Astrocyte (in vitro differentiated cells and primary cell): ENCODE measurements around the gene PRR5. TPM values are rescaled to one million over a fixed set of nuclear protein-coding genes. Genes with fewer than 3 reads are reported as not detected.

ENCODE experiments used
- DNase-seq: peaks from one replicate; pipeline ENCODE4 v3.0.0-alpha.2; 2010; ENCODE audit warnings: low read depth
- FAIRE-seq: peaks from 2 replicates; lab custom pipeline; 2011; peaks lifted over from hg19 to GRCh38; lab: Jason Lieb, UNC
- H2AFZ ChIP-seq: 2 replicates; pipeline ENCODE4 v1.6.0; 2012; ENCODE audit warnings: low read depth, low read length, inconsistent platforms
- H3K27ac ChIP-seq: 2 replicates; pipeline ENCODE4 v1.5.1; 2011; ENCODE audit warnings: low read depth, low read length, inconsistent platforms
- H3K27me3 ChIP-seq: 2 replicates; pipeline ENCODE4 v1.6.0; 2011; ENCODE audit warnings: low read length, inconsistent platforms; ENCODE audit not compliant: insufficient read depth
- H3K36me3 ChIP-seq: 2 replicates; pipeline ENCODE4 v1.5.1; 2011; ENCODE audit warnings: low read length, inconsistent platforms; ENCODE audit not compliant: insufficient read depth
- H3K4me1 ChIP-seq: 2 replicates; pipeline ENCODE4 v1.5.1; 2011; ENCODE audit warnings: low read length, inconsistent platforms; ENCODE audit not compliant: insufficient read depth
- H3K4me2 ChIP-seq: 2 replicates; pipeline ENCODE4 v1.6.0; 2012; ENCODE audit warnings: low read length, inconsistent platforms
- H3K4me3 ChIP-seq: 2 replicates; pipeline ENCODE4 v1.5.1; 2011; ENCODE audit warnings: low read depth, mild to moderate bottlenecking, low read length, inconsistent platforms; ENCODE audit not compliant: insufficient read depth
- H3K79me2 ChIP-seq: 2 replicates; pipeline ENCODE4 v1.6.0; 2012; ENCODE audit warnings: mild to moderate bottlenecking, low read length, inconsistent platforms; ENCODE audit not compliant: insufficient read depth
- H3K9ac ChIP-seq: 2 replicates; pipeline ENCODE4 v1.6.0; 2012; ENCODE audit warnings: mild to moderate bottlenecking, low read length, inconsistent platforms
- H3K9me3 ChIP-seq: 2 replicates; pipeline ENCODE4 v1.5.1; 2012; ENCODE audit warnings: low read depth, mild to moderate bottlenecking, low read length, inconsistent platforms; ENCODE audit not compliant: insufficient read depth
- H4K20me1 ChIP-seq: 2 replicates; pipeline ENCODE4 v1.6.0; 2012; ENCODE audit warnings: low read length, inconsistent platforms; ENCODE audit not compliant: insufficient read depth
- H3K27ac Mint-ChIP-seq: one replicate; pipeline ENCODE4 v1.8.0; 2021; ENCODE audit warnings: mild to moderate bottlenecking, mixed read lengths; ENCODE audit not compliant: unreplicated experiment
- H3K27me3 Mint-ChIP-seq: one replicate; pipeline ENCODE4 v1.8.0; 2021; ENCODE audit warnings: low read depth, mixed read lengths; ENCODE audit not compliant: unreplicated experiment
- H3K36me3 Mint-ChIP-seq: one replicate; pipeline ENCODE4 v1.8.0; 2021; ENCODE audit warnings: low read depth, mixed read lengths; ENCODE audit not compliant: unreplicated experiment
- H3K4me1 Mint-ChIP-seq: one replicate; pipeline ENCODE4 v1.8.0; 2021; ENCODE audit warnings: low read depth, mixed read lengths; ENCODE audit not compliant: unreplicated experiment
- H3K4me3 Mint-ChIP-seq: one replicate; pipeline ENCODE4 v1.8.0; 2021; ENCODE audit warnings: mild to moderate bottlenecking, moderate library complexity, mixed read lengths; ENCODE audit not compliant: unreplicated experiment
- H3K9me3 Mint-ChIP-seq: one replicate; pipeline ENCODE4 v1.8.0; 2021; ENCODE audit warnings: mild to moderate bottlenecking, mixed read lengths; ENCODE audit not compliant: unreplicated experiment
- EZH2 ChIP-seq: IDR thresholded peaks from 2 replicates; pipeline ENCODE4 v1.6.1; 2012; ENCODE audit warnings: mild to moderate bottlenecking, low read length, inconsistent platforms; ENCODE audit not compliant: insufficient read depth
- total RNA-seq: library from RNA; stranded (reverse); gene quantifications from 2 replicates; pipeline ENCODE4 v1.2.1, GENCODE V29; 2021
- TF ChIP-seq, protein P1 (sequence below): IDR thresholded peaks from 2 replicates; pipeline ENCODE4 v1.5.1; 2011; ENCODE audit warnings: low read depth, mild to moderate bottlenecking, inconsistent platforms, low read length, moderate library complexity; ENCODE audit not compliant: insufficient read depth

Gene PRR5
- total RNA-seq, 1 donor from 2014 or later: 23.6 TPM

DNA sequence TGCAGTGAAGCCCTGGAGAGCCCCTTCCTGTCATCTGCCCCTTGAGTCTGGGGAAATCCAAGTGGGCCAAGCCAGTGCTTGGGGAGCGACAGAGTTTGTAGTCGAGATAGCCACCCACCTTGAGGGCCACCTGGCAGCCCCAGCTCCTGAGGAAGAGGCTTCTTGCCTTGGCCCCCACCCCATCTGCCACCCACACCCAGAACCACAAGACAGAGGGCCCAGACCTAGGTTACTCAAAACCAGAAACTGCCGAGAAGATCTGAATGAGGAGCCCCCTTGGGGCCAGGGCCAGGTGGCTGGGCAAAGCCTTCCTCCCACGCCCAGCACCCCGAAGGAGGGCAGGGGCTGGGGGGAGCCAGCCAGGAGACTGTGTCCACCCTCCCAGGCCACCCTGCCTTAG is 18.8 kb upstream of the PRR5 start:
- Histone ChIP-seq H2AFZ (no peak overlapping the region), H3K79me2 (no peaks in the 10 kb centered on the region), H3K27ac (no peak overlapping the region), H3K36me3 (no peaks in the 10 kb centered on the region), H3K4me3 (no peak overlapping the region), H3K9me3 (no peaks in the 10 kb centered on the region), H3K27me3 (no peaks in the 10 kb centered on the region), H3K4me2 (no peak overlapping the region), H3K9ac (no peak overlapping the region), H4K20me1 (no peaks in the 10 kb centered on the region), H3K4me1 (peaks cover 16% of the 10 kb centered on the region)
- H3K27me3 Mint-ChIP-seq: peaks cover 10% of the 10 kb centered on the region
- TF ChIP-seq, protein P1, sequence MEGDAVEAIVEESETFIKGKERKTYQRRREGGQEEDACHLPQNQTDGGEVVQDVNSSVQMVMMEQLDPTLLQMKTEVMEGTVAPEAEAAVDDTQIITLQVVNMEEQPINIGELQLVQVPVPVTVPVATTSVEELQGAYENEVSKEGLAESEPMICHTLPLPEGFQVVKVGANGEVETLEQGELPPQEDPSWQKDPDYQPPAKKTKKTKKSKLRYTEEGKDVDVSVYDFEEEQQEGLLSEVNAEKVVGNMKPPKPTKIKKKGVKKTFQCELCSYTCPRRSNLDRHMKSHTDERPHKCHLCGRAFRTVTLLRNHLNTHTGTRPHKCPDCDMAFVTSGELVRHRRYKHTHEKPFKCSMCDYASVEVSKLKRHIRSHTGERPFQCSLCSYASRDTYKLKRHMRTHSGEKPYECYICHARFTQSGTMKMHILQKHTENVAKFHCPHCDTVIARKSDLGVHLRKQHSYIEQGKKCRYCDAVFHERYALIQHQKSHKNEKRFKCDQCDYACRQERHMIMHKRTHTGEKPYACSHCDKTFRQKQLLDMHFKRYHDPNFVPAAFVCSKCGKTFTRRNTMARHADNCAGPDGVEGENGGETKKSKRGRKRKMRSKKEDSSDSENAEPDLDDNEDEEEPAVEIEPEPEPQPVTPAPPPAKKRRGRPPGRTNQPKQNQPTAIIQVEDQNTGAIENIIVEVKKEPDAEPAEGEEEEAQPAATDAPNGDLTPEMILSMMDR: no peak
- TF ChIP-seq EZH2: no peak
- peaks cover 19% of the 10 kb centered on the region for H3K4me1 Mint-ChIP-seq
- H3K27ac Mint-ChIP-seq: no peak overlapping the region
- FAIRE-seq (no peak), DNase-seq (no peak)
- H3K36me3 Mint-ChIP-seq: peaks cover 4% of the 10 kb centered on the region
- no peaks in the 10 kb centered on the region for H3K9me3 Mint-ChIP-seq
- no peak overlapping the region for H3K4me3 Mint-ChIP-seq

DNA sequence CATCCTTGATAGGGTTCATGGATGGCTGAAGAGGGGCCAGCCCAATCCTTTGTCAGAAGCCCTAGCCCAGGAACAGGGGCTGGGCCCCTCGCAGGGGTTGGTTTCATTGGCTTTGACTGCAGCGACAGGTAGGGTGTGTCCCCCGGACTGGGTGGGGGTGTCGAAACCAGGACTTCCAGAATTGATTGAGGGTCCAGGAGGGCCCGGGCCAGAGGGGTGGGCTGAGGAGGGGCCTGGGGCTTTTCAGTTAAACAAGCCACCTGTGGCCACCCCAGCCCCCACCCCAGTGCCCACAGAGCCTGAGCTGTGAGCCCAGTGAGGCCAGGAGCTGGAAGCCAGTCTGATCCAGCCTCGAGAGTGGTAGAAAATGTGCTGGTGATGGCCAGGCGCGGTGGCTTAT is 18.1 kb upstream of the PRR5 start:
- Histone ChIP-seq H3K9ac (no peak overlapping the region), H4K20me1 (no peaks in the 10 kb centered on the region), H3K79me2 (no peaks in the 10 kb centered on the region), H3K36me3 (no peaks in the 10 kb centered on the region), H3K27ac (no peak overlapping the region), H3K4me3 (no peak overlapping the region), H3K9me3 (no peaks in the 10 kb centered on the region), H3K27me3 (no peaks in the 10 kb centered on the region), H3K4me2 (no peak overlapping the region), H3K4me1 (peaks cover 16% of the 10 kb centered on the region), H2AFZ (no peak overlapping the region)
- FAIRE-seq (no peak), DNase-seq (no peak)
- Mint-ChIP-seq H3K4me1 (peaks cover 19% of the 10 kb centered on the region), H3K9me3 (no peaks in the 10 kb centered on the region), H3K27ac (no peak overlapping the region), H3K36me3 (peaks cover 3% of the 10 kb centered on the region), H3K27me3 (peaks cover 9% of the 10 kb centered on the region), H3K4me3 (no peak overlapping the region)
- no peak for TF ChIP-seq EZH2
- TF ChIP-seq, protein P1: no peak

DNA sequence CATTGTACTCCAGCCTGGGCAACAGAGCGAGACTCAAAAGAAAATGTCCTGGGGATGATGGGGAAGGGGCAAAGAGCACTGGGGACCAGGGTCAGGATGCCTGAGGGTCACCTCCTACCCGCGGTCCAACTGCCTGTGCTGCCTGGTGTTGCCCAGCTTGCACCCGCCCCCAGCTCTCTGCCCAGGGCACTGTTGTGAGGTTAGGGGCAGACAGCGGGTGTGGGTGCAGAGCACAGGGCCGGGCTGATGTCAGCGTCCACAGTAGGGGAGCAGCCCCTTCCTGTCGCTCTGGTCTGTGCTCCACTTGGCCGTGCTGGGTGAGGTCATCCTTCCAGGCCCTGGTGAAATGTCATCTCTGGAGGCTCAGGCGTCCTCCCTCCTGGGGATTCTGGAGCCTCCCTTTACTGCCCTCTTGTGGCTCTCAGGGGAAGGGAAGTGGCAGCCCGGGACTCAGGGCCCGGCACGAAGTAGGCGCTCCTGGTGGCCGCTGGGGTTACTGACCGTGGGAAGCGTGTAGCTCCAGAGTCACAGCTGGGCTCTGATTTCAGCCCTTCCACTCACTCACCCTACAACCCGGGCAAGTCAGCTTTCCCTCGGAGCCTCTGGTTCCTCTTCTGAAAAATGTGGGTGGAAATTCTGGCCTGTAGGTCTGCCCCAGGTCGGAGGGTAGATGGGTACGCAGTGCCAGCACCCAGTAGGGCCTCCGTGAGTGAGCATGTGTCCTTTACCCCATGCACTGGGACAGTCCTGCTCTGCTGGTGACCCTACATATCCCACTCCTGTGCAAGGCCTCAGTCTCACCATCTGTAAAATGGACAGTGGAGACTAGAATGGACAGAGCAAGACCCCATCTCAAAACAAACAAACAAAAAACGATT is 17.3 kb upstream of the PRR5 start:
- FAIRE-seq (peak; percentile 60), DNase-seq (peak; percentile 76)
- H3K27me3 ChIP-seq: no peaks in the 10 kb centered on the region
- H3K9ac ChIP-seq: peak overlapping the region; percentile 17
- Mint-ChIP-seq H3K27ac (peak overlapping the region; percentile 94), H3K9me3 (no peaks in the 10 kb centered on the region), H3K4me1 (peaks cover 24% of the 10 kb centered on the region), H3K36me3 (peaks cover under 1% of the 10 kb centered on the region), H3K4me3 (peak overlapping the region; percentile 50), H3K27me3 (peaks cover 6% of the 10 kb centered on the region)
- H3K79me2 ChIP-seq: no peaks in the 10 kb centered on the region
- no peak overlapping the region for H3K27ac ChIP-seq
- H2AFZ ChIP-seq: no peak overlapping the region
- TF ChIP-seq, protein P1: peak; percentile 95
- TF ChIP-seq EZH2: no peak
- H3K36me3 ChIP-seq: no peaks in the 10 kb centered on the region
- no peaks in the 10 kb centered on the region for H4K20me1 ChIP-seq
- no peaks in the 10 kb centered on the region for H3K9me3 ChIP-seq
- no peak overlapping the region for H3K4me3 ChIP-seq
- H3K4me2 ChIP-seq: peak overlapping the region; percentile 45
- peaks cover 21% of the 10 kb centered on the region for H3K4me1 ChIP-seq
